Fibroblast of lung (primary cell): ENCODE results near the gene SDE2. TPM values are rescaled to one million over a fixed set of nuclear protein-coding genes. Genes with fewer than 3 reads are reported as not detected.

Experiments
- DNase-seq, 2 donors: peaks; one replicate each; pipeline versions ENCODE4 v3.0.0 to v3.0.0-alpha.2; 2010; ENCODE audit warnings: low read depth in 2 of 2
- H2AFZ ChIP-seq: 2 replicates; pipeline ENCODE4 v1.5.1; 2012; ENCODE audit warnings: low read length, control low read depth, inconsistent platforms
- H3K27ac ChIP-seq: 2 replicates; pipeline ENCODE4 v1.5.1; 2011; ENCODE audit warnings: low read length, control low read depth; ENCODE audit not compliant: insufficient read depth
- H3K27me3 ChIP-seq: 2 replicates; pipeline ENCODE4 v1.5.1; 2011; ENCODE audit warnings: mild to moderate bottlenecking, low read length; ENCODE audit not compliant: control insufficient read depth, insufficient read depth
- H3K36me3 ChIP-seq: 2 replicates; pipeline ENCODE4 v1.5.1; 2011; ENCODE audit warnings: low read length; ENCODE audit not compliant: control insufficient read depth, insufficient read depth
- H3K4me1 ChIP-seq: 2 replicates; pipeline ENCODE4 v1.5.1; 2011; ENCODE audit warnings: low read length; ENCODE audit not compliant: control insufficient read depth, insufficient read depth; ENCODE audit errors: extremely low read depth
- H3K4me2 ChIP-seq: 2 replicates; pipeline ENCODE4 v1.5.1; 2011; ENCODE audit warnings: low read length, control low read depth; ENCODE audit not compliant: insufficient read depth; ENCODE audit errors: extremely low read depth
- H3K4me3 ChIP-seq, 4 experiments: fragments of 200-600 bp in 1 of 4; sonication (generic) in 1 of 4; replicated peaks in 1 of 4; 2 replicates each; pipeline ENCODE4 v1.5.1; 2011 to 2016; ENCODE audit warnings: low read length in 4 of 4, low read depth in 3 of 4, mild to moderate bottlenecking in 3 of 4, control low read depth in 2 of 4, inconsistent platforms in 1 of 4, mixed read lengths in 1 of 4; ENCODE audit not compliant: insufficient read depth in 1 of 4; ENCODE audit errors: control extremely low read depth in 1 of 4
- H3K79me2 ChIP-seq: 2 replicates; pipeline ENCODE4 v1.5.1; 2012; ENCODE audit warnings: mild to moderate bottlenecking, low read length, inconsistent platforms; ENCODE audit not compliant: control insufficient read depth, insufficient read depth
- H3K9ac ChIP-seq: 2 replicates; pipeline ENCODE4 v1.5.1; 2011; ENCODE audit warnings: mild to moderate bottlenecking, low read length, control low read depth; ENCODE audit not compliant: insufficient read depth
- H3K9me3 ChIP-seq: 2 replicates; pipeline ENCODE4 v1.5.1; 2012; ENCODE audit warnings: low read depth, low read length; ENCODE audit not compliant: control insufficient read depth, insufficient read depth
- H4K20me1 ChIP-seq: 2 replicates; pipeline ENCODE4 v1.5.1; 2011; ENCODE audit warnings: low read length; ENCODE audit not compliant: control insufficient read depth, insufficient read depth; ENCODE audit errors: extremely low read depth
- EZH2 ChIP-seq: IDR thresholded peaks from 2 replicates; pipeline ENCODE4 v1.5.1; 2012; ENCODE audit warnings: low read length, control low read depth, mild to moderate bottlenecking; ENCODE audit errors: missing control alignments
- polyA plus RNA-seq, 2 donors: library from polyadenylated mRNA; depleted of rRNA in 1 of 2; stranded (reverse) in 1 of 2; unstranded in 1 of 2; fragments of >200 nt; gene quantifications; 2 replicates each; pipeline ENCODE4 v1.2.1, GENCODE V29; 2011 to 2012; ENCODE audit warnings: missing spikeins in 1 of 2
- total RNA-seq: library from RNA; depleted of rRNA; stranded (reverse); fragments of >200 nt; gene quantifications from 2 replicates; pipeline ENCODE4 v1.2.1, GENCODE V29; 2014
- TF ChIP-seq, protein P1 (sequence below), 2 donors: IDR thresholded peaks in 1 of 2; conservative IDR thresholded peaks in 1 of 2; 1 replicate in 1 of 2; 2 replicates in 1 of 2; pipeline ENCODE4 v1.5.1; 2011 to 2012; ENCODE audit warnings: low read length in 2 of 2, control low read depth in 1 of 2, inconsistent platforms in 1 of 2, low read depth in 1 of 2, mild to moderate bottlenecking in 1 of 2

SDE2 gene
- total and polyA plus RNA-seq, 2 donors (not counting 1 experiment from before 2014, with no cell fraction given), result 17.2 to 25.8 TPM

- Histone ChIP-seq H3K9me3 (no peaks in the 10 kb centered on the region), H3K27ac (no peak overlapping the region), H3K9ac (no peak overlapping the region), H3K27me3 (peaks cover 9% of the 10 kb centered on the region), H3K36me3 (no peaks in the 10 kb centered on the region), H3K4me1 (no peaks in the 10 kb centered on the region), H3K4me3 (no peak overlapping the region), H3K4me2 (no peak overlapping the region), H4K20me1 (no peaks in the 10 kb centered on the region), H3K79me2 (no peaks in the 10 kb centered on the region), H2AFZ (no peak overlapping the region)
- TF ChIP-seq EZH2, result no peak
- TF ChIP-seq, protein P1, sequence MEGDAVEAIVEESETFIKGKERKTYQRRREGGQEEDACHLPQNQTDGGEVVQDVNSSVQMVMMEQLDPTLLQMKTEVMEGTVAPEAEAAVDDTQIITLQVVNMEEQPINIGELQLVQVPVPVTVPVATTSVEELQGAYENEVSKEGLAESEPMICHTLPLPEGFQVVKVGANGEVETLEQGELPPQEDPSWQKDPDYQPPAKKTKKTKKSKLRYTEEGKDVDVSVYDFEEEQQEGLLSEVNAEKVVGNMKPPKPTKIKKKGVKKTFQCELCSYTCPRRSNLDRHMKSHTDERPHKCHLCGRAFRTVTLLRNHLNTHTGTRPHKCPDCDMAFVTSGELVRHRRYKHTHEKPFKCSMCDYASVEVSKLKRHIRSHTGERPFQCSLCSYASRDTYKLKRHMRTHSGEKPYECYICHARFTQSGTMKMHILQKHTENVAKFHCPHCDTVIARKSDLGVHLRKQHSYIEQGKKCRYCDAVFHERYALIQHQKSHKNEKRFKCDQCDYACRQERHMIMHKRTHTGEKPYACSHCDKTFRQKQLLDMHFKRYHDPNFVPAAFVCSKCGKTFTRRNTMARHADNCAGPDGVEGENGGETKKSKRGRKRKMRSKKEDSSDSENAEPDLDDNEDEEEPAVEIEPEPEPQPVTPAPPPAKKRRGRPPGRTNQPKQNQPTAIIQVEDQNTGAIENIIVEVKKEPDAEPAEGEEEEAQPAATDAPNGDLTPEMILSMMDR (conservative IDR thresholded peaks at IDR 0.05 in 1 of 2, IDR thresholded peaks at IDR 0.05 in 1 of 2; ENCODE audit: low read depth in 1 of 2, low read length in 2 of 2), result no peak
- DNase-seq, result no peak
Observed at GRCh38 chr1:226029093-226029496, 30.0 kb upstream of the SDE2 start.

GRCh38 chr1:226027538-226028217 lies 28.5 kb upstream of the SDE2 start:
- Histone ChIP-seq H3K36me3 (no peaks in the 10 kb centered on the region), H4K20me1 (no peaks in the 10 kb centered on the region), H3K27me3 (peaks cover 9% of the 10 kb centered on the region), H3K27ac (no peak overlapping the region), H2AFZ (no peak overlapping the region), H3K4me1 (no peaks in the 10 kb centered on the region), H3K79me2 (no peaks in the 10 kb centered on the region), H3K9ac (no peak overlapping the region), H3K4me2 (no peak overlapping the region), H3K9me3 (no peaks in the 10 kb centered on the region), H3K4me3 (no peak overlapping the region)
- no peak for TF ChIP-seq EZH2
- TF ChIP-seq, protein P1 (conservative IDR thresholded peaks at IDR 0.05 in 1 of 2, IDR thresholded peaks at IDR 0.05 in 1 of 2; ENCODE audit: low read depth in 1 of 2, low read length in 2 of 2), result no peak
- no peak for DNase-seq

GRCh38 chr1:226026833-226027232 lies 27.7 kb upstream of the SDE2 start:
- no peak overlapping the region for H3K27ac ChIP-seq
- no peaks in the 10 kb centered on the region for H4K20me1 ChIP-seq
- H3K4me3 ChIP-seq, result no peak overlapping the region
- no peak overlapping the region for H3K4me2 ChIP-seq
- DNase-seq, result no peak
- peaks cover 9% of the 10 kb centered on the region for H3K27me3 ChIP-seq
- H3K9me3 ChIP-seq, result no peaks in the 10 kb centered on the region
- H3K9ac ChIP-seq, result no peak overlapping the region
- H3K4me1 ChIP-seq, result no peaks in the 10 kb centered on the region
- H3K36me3 ChIP-seq, result no peaks in the 10 kb centered on the region
- no peaks in the 10 kb centered on the region for H3K79me2 ChIP-seq
- H2AFZ ChIP-seq, result no peak overlapping the region
- TF ChIP-seq EZH2, result no peak
- TF ChIP-seq, protein P1 (conservative IDR thresholded peaks at IDR 0.05 in 1 of 2, IDR thresholded peaks at IDR 0.05 in 1 of 2; ENCODE audit: low read depth in 1 of 2, low read length in 2 of 2), result no peak
